PFSK-1 (cell line): ENCODE measurements around the gene MEF2C.
A peak's percentile ranks its signal among the peaks of the same experiment; 100 is the strongest.

Source experiments
- FOXP2 ChIP-seq: optimal IDR thresholded peaks from 2 replicates; pipeline ENCODE3; 2011; ENCODE audit warnings: borderline replicate concordance, control low read depth, inconsistent platforms; ENCODE audit not compliant: insufficient read depth; ENCODE audit errors: extremely low read length, extremely low read depth
- POLR2AphosphoS5 ChIP-seq: IDR thresholded peaks from 2 replicates; pipeline ENCODE4 v1.6.1; 2012; ENCODE audit warnings: low read depth, mild to moderate bottlenecking, control low read depth, low read length, moderate library complexity
- SIN3A ChIP-seq: IDR thresholded peaks from 2 replicates; pipeline ENCODE4 v1.6.1; 2012; ENCODE audit warnings: mild to moderate bottlenecking, low read length, moderate library complexity, borderline replicate concordance; ENCODE audit not compliant: insufficient read depth
- TAF1 ChIP-seq: IDR thresholded peaks from 2 replicates; pipeline ENCODE4 v1.6.1; 2012; ENCODE audit warnings: low read length, control low read depth, borderline replicate concordance; ENCODE audit not compliant: insufficient read depth
- TF ChIP-seq, protein P1 (sequence below), 2 experiments: IDR thresholded peaks; 2 replicates each; pipeline versions ENCODE4 v1.6.1 to v1.8.0; 2011 to 2012; ENCODE audit warnings: low read depth in 2 of 2, low read length in 2 of 2, control low read depth in 1 of 2, inconsistent platforms in 1 of 2, mild to moderate bottlenecking in 1 of 2, moderate library complexity in 1 of 2; ENCODE audit not compliant: insufficient read depth in 1 of 2

Gene MEF2C

DNA sequence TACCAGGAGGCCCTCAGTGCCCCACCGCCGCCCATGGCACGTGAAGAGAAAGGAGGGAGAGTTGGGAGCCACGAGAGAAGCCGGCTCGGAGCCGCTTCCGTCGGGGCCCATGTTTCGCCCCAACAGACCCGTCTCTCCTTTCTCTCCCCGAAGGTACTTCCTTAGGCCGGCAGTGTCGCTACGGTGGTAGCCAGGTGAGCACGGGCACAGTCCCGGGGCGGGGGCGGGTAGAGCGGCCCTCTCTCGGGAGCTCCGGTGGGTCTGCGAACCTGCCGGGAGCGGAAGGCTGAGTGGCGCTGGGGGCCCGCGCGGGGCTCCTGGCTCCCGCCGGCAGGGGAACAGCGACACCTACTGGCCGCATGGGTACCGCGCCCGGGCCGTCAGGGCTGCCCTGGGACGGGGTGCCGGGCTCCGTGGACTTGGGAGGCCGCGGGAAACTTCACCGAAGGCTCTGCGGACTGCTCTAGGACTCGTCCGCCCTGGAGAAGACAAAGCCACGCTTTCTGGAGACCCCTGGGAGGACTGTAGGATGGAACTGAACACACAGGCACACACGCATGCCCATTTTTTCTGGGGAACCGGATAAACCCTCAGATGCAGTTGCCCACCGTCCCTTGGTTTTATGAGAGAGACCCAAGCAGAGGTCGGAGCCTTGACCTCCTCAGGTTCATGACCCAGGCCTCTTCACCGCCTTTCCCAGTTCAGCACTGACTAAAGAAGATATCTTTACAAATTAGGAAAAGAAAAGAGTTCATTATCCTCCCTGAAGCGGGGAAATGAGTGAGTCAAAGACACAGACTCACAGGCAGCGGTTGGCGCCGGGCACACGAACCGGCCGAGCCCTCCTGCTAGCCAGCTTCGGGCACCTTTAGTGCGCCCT lies 202.5 kb downstream of the MEF2C start:
- TF ChIP-seq FOXP2 (peak; percentile 66), TAF1 (no peak), POLR2AphosphoS5 (no peak)
- TF ChIP-seq, protein P1, sequence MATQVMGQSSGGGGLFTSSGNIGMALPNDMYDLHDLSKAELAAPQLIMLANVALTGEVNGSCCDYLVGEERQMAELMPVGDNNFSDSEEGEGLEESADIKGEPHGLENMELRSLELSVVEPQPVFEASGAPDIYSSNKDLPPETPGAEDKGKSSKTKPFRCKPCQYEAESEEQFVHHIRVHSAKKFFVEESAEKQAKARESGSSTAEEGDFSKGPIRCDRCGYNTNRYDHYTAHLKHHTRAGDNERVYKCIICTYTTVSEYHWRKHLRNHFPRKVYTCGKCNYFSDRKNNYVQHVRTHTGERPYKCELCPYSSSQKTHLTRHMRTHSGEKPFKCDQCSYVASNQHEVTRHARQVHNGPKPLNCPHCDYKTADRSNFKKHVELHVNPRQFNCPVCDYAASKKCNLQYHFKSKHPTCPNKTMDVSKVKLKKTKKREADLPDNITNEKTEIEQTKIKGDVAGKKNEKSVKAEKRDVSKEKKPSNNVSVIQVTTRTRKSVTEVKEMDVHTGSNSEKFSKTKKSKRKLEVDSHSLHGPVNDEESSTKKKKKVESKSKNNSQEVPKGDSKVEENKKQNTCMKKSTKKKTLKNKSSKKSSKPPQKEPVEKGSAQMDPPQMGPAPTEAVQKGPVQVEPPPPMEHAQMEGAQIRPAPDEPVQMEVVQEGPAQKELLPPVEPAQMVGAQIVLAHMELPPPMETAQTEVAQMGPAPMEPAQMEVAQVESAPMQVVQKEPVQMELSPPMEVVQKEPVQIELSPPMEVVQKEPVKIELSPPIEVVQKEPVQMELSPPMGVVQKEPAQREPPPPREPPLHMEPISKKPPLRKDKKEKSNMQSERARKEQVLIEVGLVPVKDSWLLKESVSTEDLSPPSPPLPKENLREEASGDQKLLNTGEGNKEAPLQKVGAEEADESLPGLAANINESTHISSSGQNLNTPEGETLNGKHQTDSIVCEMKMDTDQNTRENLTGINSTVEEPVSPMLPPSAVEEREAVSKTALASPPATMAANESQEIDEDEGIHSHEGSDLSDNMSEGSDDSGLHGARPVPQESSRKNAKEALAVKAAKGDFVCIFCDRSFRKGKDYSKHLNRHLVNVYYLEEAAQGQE (IDR thresholded peaks at IDR 0.05; ENCODE audit: insufficient read depth in 1 of 2, low read depth in 2 of 2, low read length in 2 of 2), result no peak

- TF ChIP-seq POLR2AphosphoS5 (no peak), SIN3A (no peak), TAF1 (no peak), FOXP2 (no peak)
- TF ChIP-seq, protein P1 (IDR thresholded peaks at IDR 0.05; ENCODE audit: insufficient read depth in 1 of 2, low read depth in 2 of 2, low read length in 2 of 2), result no peak
Measured at GRCh38 chr5:88679638-88680037, 203.3 kb downstream of the MEF2C start.

DNA sequence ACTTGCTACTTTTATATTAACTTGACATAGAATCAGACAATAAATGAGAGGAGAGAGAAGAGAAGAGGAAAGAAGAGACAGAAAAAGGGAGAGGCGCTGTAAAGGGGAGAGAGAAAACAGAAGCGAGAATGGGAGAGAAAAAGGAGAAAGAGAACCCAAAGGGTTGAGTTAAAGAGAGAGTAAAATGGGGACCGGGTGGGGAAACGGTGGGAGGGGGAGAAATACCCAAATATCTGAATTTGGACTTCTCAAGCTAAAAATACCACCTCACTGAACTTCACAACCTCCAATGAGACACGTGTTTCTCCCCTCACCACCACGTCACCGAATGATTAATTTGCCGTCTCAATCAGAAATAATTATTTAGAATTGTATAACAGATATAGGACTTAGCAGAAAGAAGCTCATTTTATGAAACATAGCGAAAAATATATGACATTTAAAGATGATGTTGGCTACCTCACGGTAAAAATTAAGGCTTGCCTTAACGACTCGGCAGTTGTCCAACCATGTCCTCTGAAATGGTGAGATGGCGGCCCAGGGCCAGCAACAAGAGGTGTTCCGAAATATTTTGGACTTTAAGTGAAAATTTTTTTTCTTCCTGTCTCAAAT lies 204.1 kb downstream of the MEF2C start:
- TF ChIP-seq FOXP2 (no peak), TAF1 (no peak), SIN3A (no peak), POLR2AphosphoS5 (no peak)
- TF ChIP-seq, protein P1 (IDR thresholded peaks at IDR 0.05; ENCODE audit: insufficient read depth in 1 of 2, low read depth in 2 of 2, low read length in 2 of 2), result no peak

DNA sequence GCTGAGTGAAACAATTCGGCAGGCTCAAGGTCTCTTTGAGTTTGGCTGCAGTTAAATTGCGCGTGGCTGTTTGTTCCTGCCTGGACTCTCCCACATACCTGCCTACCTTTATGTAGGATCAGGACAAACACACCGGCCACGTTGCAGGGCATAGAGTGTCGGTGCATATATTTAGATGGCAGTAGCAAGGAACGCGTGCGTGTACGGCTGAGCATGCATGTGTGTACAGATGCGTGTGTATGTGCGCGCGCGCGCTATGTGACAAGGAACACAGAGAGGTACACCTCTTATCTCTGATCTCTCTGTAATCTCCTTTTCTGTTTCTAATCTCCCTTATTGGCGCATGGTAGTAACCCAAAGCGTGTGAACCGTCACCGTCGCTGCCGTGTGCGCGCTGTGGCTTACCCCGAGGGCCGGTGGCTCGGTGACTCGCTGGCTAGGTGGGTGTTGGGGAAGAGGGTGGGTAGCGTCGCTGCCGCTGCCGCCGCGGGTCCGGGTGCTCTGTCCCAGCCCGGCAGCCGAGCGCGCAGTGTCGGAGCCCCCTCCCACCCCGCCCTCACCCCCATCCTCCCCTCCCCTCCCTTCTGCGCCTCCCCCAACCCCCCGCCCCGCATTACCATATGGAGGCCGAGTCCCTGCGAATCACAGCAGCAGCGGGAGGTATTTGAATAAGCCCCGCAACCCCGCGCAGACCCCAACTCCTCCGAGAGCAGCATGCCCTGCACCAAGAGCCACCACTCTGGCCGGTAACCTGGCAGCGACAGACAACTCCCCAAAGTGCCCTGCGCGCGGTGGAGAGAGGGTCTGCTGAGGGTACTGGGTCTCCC lies 204.8 kb downstream of the MEF2C start:
- TF ChIP-seq FOXP2 (no peak), SIN3A (no peak), POLR2AphosphoS5 (no peak), TAF1 (no peak)
- TF ChIP-seq, protein P1 (IDR thresholded peaks at IDR 0.05; ENCODE audit: insufficient read depth in 1 of 2, low read depth in 2 of 2, low read length in 2 of 2), result no peak
